Fibroblast of mammary gland (primary cell): ENCODE data around the gene ZDHHC14.
"Not testable (repeated sequence)": the region's sequence is repeated elsewhere in the genome, so short reads cannot be mapped to it uniquely, and the experiment has no call there.

Experiments
- DNase-seq: peaks from one replicate; pipeline ENCODE4 v3.0.0-alpha.2; 2010; ENCODE audit warnings: low read depth
- H3K4me3 ChIP-seq: 2 replicates; pipeline ENCODE4 v1.5.1; 2011; ENCODE audit warnings: low read depth, mild to moderate bottlenecking, low read length, moderate library complexity; ENCODE audit not compliant: control insufficient read depth
- CTCF ChIP-seq: conservative IDR thresholded peaks from 2 replicates; pipeline ENCODE4 v1.5.1; 2011; ENCODE audit warnings: low read depth, low read length, inconsistent platforms; ENCODE audit not compliant: control insufficient read depth, insufficient read depth

ZDHHC14 gene

GRCh38 chr6:157558049-157558448 lies 177.1 kb downstream of the ZDHHC14 start:
- no peak overlapping the region for H3K4me3 ChIP-seq
- no peak for DNase-seq
- TF ChIP-seq CTCF, result no peak

GRCh38 chr6:157558487-157559200 lies 177.7 kb downstream of the ZDHHC14 start:
- DNase-seq, result no peak
- no peak overlapping the region for H3K4me3 ChIP-seq

GRCh38 chr6:157559201-157559756 lies 178.3 kb downstream of the ZDHHC14 start:
- TF ChIP-seq CTCF, result no peak
- no peak for DNase-seq
- H3K4me3 ChIP-seq, result no peak overlapping the region

More at GRCh38 chr6:157558487-157559200, 177.7 kb downstream of the ZDHHC14 start:
- no peak for TF ChIP-seq CTCF

- H3K4me3 ChIP-seq, DNase-seq: not testable (repeated sequence)
Observed at GRCh38 chr6:157560063-157560462, 179.1 kb downstream of the ZDHHC14 start.

- DNase-seq, result no peak
- H3K4me3 ChIP-seq, result no peak overlapping the region
- TF ChIP-seq CTCF, result no peak
Observed at GRCh38 chr6:157560691-157561413, 179.9 kb downstream of the ZDHHC14 start.

GRCh38 chr6:157561414-157561790 lies 180.4 kb downstream of the ZDHHC14 start:
- no peak for TF ChIP-seq CTCF
- DNase-seq, result no peak
- no peak overlapping the region for H3K4me3 ChIP-seq
